Measurements from ENCODE around the gene PLEKHA8.

PLEKHA8 gene

DNA sequence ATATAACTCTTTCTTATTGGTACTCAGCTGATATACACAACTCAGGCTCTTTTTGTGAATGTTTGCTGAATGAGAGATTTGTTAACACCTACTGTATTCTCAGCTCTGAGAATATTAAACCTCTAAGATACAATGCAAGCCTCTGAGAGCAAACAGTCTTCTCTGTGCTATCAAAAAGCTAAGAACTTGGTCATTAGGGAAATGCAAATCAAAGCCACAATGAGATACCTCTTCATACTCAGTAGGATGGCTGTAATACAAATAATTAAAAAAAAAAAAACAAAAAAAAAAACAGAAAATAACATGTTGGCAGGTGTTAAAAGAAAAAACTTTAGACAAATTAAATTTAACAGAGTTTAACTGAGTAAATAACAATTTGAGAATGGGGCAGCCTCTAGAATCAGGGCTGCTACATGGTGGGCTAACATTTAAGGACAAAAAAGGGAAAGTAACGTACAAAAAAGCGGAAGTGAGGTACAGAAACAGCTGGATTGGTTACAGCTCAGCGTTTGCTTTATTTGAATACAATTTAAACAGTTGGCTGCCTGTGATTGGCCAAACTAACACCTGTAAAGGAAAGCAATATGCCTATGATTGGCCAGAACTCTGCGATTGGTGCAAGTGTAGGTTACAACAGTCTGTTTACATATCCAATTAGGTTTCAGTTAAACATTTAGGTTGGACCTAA, 91.8 kb downstream of the PLEKHA8 start:
- TF ChIP-seq POLR2AphosphoS5 (IDR thresholded peaks at IDR 0.05; ENCODE audit: low read depth, low read length) (no peak), FOXP2 (optimal IDR thresholded peaks at IDR 0.05; ENCODE audit: borderline replicate concordance, extremely low read depth, extremely low read length, insufficient read depth) (no peak), TAF1 (IDR thresholded peaks at IDR 0.05; ENCODE audit: borderline replicate concordance, insufficient read depth, low read length) (no peak), SIN3A (IDR thresholded peaks at IDR 0.05; ENCODE audit: borderline replicate concordance, insufficient read depth, low read length) (no peak)
- TF ChIP-seq, protein P1, sequence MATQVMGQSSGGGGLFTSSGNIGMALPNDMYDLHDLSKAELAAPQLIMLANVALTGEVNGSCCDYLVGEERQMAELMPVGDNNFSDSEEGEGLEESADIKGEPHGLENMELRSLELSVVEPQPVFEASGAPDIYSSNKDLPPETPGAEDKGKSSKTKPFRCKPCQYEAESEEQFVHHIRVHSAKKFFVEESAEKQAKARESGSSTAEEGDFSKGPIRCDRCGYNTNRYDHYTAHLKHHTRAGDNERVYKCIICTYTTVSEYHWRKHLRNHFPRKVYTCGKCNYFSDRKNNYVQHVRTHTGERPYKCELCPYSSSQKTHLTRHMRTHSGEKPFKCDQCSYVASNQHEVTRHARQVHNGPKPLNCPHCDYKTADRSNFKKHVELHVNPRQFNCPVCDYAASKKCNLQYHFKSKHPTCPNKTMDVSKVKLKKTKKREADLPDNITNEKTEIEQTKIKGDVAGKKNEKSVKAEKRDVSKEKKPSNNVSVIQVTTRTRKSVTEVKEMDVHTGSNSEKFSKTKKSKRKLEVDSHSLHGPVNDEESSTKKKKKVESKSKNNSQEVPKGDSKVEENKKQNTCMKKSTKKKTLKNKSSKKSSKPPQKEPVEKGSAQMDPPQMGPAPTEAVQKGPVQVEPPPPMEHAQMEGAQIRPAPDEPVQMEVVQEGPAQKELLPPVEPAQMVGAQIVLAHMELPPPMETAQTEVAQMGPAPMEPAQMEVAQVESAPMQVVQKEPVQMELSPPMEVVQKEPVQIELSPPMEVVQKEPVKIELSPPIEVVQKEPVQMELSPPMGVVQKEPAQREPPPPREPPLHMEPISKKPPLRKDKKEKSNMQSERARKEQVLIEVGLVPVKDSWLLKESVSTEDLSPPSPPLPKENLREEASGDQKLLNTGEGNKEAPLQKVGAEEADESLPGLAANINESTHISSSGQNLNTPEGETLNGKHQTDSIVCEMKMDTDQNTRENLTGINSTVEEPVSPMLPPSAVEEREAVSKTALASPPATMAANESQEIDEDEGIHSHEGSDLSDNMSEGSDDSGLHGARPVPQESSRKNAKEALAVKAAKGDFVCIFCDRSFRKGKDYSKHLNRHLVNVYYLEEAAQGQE (IDR thresholded peaks at IDR 0.05; ENCODE audit: insufficient read depth in 1 of 2, low read depth in 2 of 2, low read length in 2 of 2): no peak

DNA sequence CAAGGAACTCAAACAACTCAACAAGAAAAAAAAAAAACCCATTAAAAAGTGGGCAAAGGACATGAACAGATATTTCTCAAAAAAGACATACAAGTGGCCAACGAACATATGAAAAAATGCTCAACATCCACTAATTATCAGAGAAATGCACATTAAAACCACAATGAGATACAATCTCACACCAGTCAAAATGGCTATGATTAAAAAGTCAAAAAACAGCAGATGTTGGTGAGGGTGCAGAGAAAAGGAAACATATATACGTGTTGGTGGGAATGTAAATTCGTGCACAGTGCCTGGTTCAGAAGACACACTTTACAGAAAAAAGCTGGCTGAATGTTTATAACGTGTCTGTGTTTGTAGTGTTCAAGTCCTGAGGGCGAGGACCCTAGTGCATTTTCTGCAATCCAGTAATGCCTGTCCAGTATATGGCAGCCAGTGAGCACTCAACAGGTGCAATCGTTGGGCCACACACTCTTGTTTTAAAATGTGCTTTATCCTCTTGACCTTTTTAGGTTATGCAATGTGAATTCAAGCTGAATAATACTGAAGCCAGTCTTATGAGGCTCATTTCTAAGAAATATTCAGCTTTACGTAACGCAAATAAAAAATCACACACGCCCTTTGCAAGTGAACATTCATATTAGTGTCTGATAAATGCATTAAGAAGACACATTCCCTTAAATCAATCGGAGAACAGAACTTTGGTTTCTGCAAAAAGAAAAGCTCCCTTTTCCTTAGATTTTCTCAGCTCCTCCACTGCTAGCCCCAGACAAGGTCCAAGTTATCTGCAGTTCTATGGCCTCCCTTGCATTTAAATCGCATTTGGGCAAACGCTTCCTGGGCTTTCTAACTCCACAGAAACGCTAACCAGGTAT, 105.8 kb downstream of the PLEKHA8 start:
- TF ChIP-seq TAF1 (IDR thresholded peaks at IDR 0.05; ENCODE audit: borderline replicate concordance, insufficient read depth, low read length): no peak
- TF ChIP-seq POLR2AphosphoS5 (IDR thresholded peaks at IDR 0.05; ENCODE audit: low read depth, low read length): no peak
- no peak for TF ChIP-seq SIN3A (IDR thresholded peaks at IDR 0.05; ENCODE audit: borderline replicate concordance, insufficient read depth, low read length)
- no peak for TF ChIP-seq FOXP2 (optimal IDR thresholded peaks at IDR 0.05; ENCODE audit: borderline replicate concordance, extremely low read depth, extremely low read length, insufficient read depth)
- TF ChIP-seq, protein P1 (IDR thresholded peaks at IDR 0.05; ENCODE audit: insufficient read depth in 1 of 2, low read depth in 2 of 2, low read length in 2 of 2): no peak

DNA sequence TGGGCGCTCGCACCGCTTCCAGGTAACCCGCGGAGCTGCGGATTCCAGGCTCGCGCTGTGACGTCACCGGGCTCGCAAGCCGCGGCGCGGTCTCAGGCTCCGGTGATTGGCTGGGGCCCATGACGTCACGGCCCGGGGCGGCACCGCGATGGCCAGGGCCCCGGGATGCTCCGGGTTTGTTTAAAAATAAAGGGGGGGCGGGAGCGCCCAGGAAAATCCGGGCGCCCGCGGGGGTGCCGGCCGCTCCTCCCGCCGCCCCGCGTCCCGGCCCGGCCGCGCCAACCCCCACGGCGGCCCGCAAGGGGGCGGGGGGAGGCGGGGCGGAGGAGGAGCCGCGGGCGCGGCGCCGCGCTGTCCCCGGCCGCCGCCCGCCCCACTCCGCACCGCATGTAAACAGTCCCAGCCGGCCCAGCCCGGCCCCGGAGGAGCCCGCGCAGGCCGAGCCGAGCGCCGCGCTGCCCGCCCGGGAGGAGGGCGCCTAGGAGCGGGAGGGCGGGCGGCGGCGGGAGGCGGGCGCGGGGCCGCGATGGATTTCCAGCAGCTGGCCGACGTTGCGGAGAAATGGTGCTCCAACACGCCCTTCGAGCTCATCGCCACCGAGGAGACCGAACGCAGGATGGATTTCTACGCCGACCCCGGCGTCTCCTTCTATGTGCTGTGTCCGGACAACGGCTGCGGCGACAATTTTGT, 106.5 kb downstream of the PLEKHA8 start, which contains the start of gene MTURN:
TSS of gene MTURN (plus strand) at position 376 of the 690 bp plus-strand sequence. CDS start at position 527, 151 bp downstream.
- no peak for TF ChIP-seq POLR2AphosphoS5 (IDR thresholded peaks at IDR 0.05; ENCODE audit: low read depth, low read length)
- no peak for TF ChIP-seq FOXP2 (optimal IDR thresholded peaks at IDR 0.05; ENCODE audit: borderline replicate concordance, extremely low read depth, extremely low read length, insufficient read depth)
- no peak for TF ChIP-seq SIN3A (IDR thresholded peaks at IDR 0.05; ENCODE audit: borderline replicate concordance, insufficient read depth, low read length)
- TF ChIP-seq, protein P1 (IDR thresholded peaks at IDR 0.05; ENCODE audit: insufficient read depth in 1 of 2, low read depth in 2 of 2, low read length in 2 of 2): no peak
- no peak for TF ChIP-seq TAF1 (IDR thresholded peaks at IDR 0.05; ENCODE audit: borderline replicate concordance, insufficient read depth, low read length)

DNA sequence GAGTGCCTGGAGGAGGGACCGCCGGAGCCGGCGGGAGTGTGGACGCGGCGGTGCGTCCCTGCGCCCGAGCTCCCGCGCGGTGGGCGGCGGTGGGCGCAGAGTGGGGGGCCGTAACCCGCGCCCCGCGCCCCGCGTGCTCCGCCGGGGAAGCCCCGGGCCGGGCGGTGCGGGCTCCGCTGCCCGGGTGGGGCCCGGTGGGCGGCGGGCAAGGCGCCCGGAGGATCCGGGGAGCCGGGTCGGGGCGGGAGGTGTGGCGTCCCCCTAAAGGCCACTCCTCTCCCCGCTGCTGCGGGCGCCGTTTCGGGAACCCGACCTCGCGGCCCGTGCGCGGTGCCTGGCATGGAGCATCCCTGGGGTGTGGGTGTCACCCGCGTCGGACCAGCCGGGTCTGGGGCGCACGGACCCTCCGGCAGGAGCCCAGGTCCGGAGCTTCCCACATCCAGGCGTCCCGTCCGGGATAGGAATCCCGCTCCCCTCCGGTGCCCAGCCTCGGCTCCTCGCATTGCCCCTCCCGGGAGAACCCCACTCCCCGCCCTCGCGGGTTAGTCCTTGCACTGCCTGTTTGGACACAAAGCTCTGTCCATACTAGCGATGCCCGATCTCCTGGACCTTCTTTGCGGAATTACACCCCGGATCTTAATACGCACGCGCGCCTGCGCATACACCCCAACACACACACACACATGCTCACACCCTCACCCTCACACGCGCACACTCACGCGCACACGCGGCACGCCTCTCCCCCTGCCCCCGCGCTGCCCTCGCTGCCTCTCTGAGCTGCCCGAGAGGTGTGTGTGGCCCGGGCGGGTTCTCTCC, 107.3 kb downstream of the PLEKHA8 start:
- TF ChIP-seq SIN3A (IDR thresholded peaks at IDR 0.05; ENCODE audit: borderline replicate concordance, insufficient read depth, low read length) (no peak), FOXP2 (optimal IDR thresholded peaks at IDR 0.05; ENCODE audit: borderline replicate concordance, extremely low read depth, extremely low read length, insufficient read depth) (no peak)
